ENCODE measurements around the gene GKN2. TPM values are rescaled to one million over a fixed set of nuclear protein-coding genes. Genes with fewer than 3 reads are reported as not detected.

The GKN2 gene
- total and polyA plus RNA-seq, 4 donors, result 9.1 TPM; not detected in 3

DNA sequence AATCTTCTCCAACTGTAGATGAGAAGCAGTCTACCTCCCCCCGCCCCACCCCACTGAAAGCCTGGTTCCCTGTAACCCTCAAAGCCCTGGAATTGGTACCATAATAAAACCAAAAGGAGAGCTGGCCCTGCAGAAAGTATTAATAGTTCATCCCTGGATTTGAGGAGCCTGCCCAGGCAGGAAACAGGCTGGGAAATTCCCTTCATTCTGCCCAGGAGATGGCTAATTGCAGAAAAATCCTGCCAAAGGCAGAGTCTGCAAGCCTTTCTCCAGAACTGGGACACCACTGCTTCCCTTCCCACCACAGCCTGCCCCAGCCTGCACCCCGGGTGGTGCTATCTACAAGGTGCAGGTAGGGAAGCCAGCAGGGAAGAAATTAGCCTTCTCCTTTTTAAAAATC lies 16.3 kb downstream of the GKN2 start:
- no peak overlapping the region for H3K4me3 ChIP-seq (ENCODE audit: low read depth in 1 of 3, low read length in 3 of 3)
- DNase-seq (ENCODE audit: low spot score), result no peak
- no peaks in the 10 kb centered on the region for H3K4me1 ChIP-seq (ENCODE audit: control insufficient read depth in 4 of 4, insufficient read depth in 4 of 4, low read length in 3 of 4)
- TF ChIP-seq TAF1 (conservative IDR thresholded peaks at IDR 0.05), result no peak
- TF ChIP-seq EGR1 (IDR thresholded peaks at IDR 0.05; ENCODE audit: low read depth in 2 of 2), result no peak
- no peak for TF ChIP-seq RAD21 (IDR thresholded peaks at IDR 0.05)
- TF ChIP-seq GABPA (IDR thresholded peaks at IDR 0.05 in 1 of 2, conservative IDR thresholded peaks at IDR 0.05 in 1 of 2), result no peak
- TF ChIP-seq HNF4A (conservative IDR thresholded peaks at IDR 0.05), result no peak
- no peak for TF ChIP-seq REST (IDR thresholded peaks at IDR 0.05)
- TF ChIP-seq RXRA (IDR thresholded peaks at IDR 0.05), result no peak
- TF ChIP-seq, protein P1, sequence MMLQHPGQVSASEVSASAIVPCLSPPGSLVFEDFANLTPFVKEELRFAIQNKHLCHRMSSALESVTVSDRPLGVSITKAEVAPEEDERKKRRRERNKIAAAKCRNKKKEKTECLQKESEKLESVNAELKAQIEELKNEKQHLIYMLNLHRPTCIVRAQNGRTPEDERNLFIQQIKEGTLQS (IDR thresholded peaks at IDR 0.05), result no peak
- no peak for TF ChIP-seq SP1 (IDR thresholded peaks at IDR 0.05)
- no peak for TF ChIP-seq MAX (IDR thresholded peaks at IDR 0.05)
- TF ChIP-seq CTCF (IDR thresholded peaks at IDR 0.05; ENCODE audit: low read depth, low read length, missing input control), result no peak
- TF ChIP-seq NR2F2 (IDR thresholded peaks at IDR 0.05), result no peak
- TF ChIP-seq JUND (IDR thresholded peaks at IDR 0.05), result no peak
- H3K9me3 ChIP-seq (ENCODE audit: control insufficient read depth in 4 of 4, low read length in 3 of 4), result no peaks in the 10 kb centered on the region
- H3K9ac ChIP-seq (ENCODE audit: low read depth in 1 of 2, low read length in 2 of 2), result no peak overlapping the region
- H3K27me3 ChIP-seq (ENCODE audit: control insufficient read depth in 4 of 4, insufficient read depth in 4 of 4, low read length in 3 of 4), result no peaks in the 10 kb centered on the region
- H3K36me3 ChIP-seq (ENCODE audit: control insufficient read depth in 4 of 4, insufficient read depth in 3 of 4, low read depth in 1 of 4, low read length in 3 of 4), result peaks cover 0 to 1% (median 0%) of the 10 kb centered on the region in 4 donors
- no peak overlapping the region for H3K27ac ChIP-seq (ENCODE audit: low read depth in 1 of 2, low read length in 2 of 2)
- 63% methylated on average over 2 of the region's 2 CpGs for WGBS

GRCh38 chr2:68935471-68935870 lies 17.2 kb downstream of the GKN2 start:
- H3K36me3 ChIP-seq (ENCODE audit: control insufficient read depth in 4 of 4, insufficient read depth in 3 of 4, low read depth in 1 of 4, low read length in 3 of 4), result peaks cover 0 to 1% (median 0%) of the 10 kb centered on the region in 4 donors
- no peak overlapping the region for H3K9ac ChIP-seq (ENCODE audit: low read depth in 1 of 2, low read length in 2 of 2)
- H3K27ac ChIP-seq (ENCODE audit: low read depth in 1 of 2, low read length in 2 of 2), result no peak overlapping the region
- H3K4me3 ChIP-seq (ENCODE audit: low read depth in 1 of 3, low read length in 3 of 3), result no peak overlapping the region
- no peaks in the 10 kb centered on the region for H3K27me3 ChIP-seq (ENCODE audit: control insufficient read depth in 4 of 4, insufficient read depth in 4 of 4, low read length in 3 of 4)
- DNase-seq (ENCODE audit: low spot score), result no peak
- WGBS, result 94% methylated on average over 5 of the region's 5 CpGs
- H3K9me3 ChIP-seq (ENCODE audit: control insufficient read depth in 4 of 4, low read length in 3 of 4), result no peaks in the 10 kb centered on the region
- H3K4me1 ChIP-seq (ENCODE audit: control insufficient read depth in 4 of 4, insufficient read depth in 4 of 4, low read length in 3 of 4), result no peaks in the 10 kb centered on the region
- TF ChIP-seq CTCF (IDR thresholded peaks at IDR 0.05; ENCODE audit: low read depth, low read length, missing input control) (no peak), EGR1 (IDR thresholded peaks at IDR 0.05; ENCODE audit: low read depth in 2 of 2) (no peak), HNF4G (IDR thresholded peaks at IDR 0.05) (no peak), RAD21 (IDR thresholded peaks at IDR 0.05) (no peak), NR2F2 (IDR thresholded peaks at IDR 0.05) (no peak), ZBTB33 (IDR thresholded peaks at IDR 0.05) (no peak), SP1 (IDR thresholded peaks at IDR 0.05) (no peak), GABPA (IDR thresholded peaks at IDR 0.05 in 1 of 2, conservative IDR thresholded peaks at IDR 0.05 in 1 of 2) (no peak), FOXA1 (IDR thresholded peaks at IDR 0.05) (no peak), REST (IDR thresholded peaks at IDR 0.05) (no peak), HNF4A (conservative IDR thresholded peaks at IDR 0.05) (no peak), MAX (IDR thresholded peaks at IDR 0.05) (no peak)
- TF ChIP-seq, protein P1 (IDR thresholded peaks at IDR 0.05), result no peak
